Measurements from ENCODE around the gene OAS3. TPM values are rescaled to one million over a fixed set of nuclear protein-coding genes. Genes with fewer than 3 reads are reported as not detected.

The OAS3 gene
- total and polyA plus RNA-seq, 9 of the 15 experiments (the other 6 are each of a cell fraction or from before 2014, with no cell fraction given) = 0.21 to 2.0 (median 0.83) TPM

DNA sequence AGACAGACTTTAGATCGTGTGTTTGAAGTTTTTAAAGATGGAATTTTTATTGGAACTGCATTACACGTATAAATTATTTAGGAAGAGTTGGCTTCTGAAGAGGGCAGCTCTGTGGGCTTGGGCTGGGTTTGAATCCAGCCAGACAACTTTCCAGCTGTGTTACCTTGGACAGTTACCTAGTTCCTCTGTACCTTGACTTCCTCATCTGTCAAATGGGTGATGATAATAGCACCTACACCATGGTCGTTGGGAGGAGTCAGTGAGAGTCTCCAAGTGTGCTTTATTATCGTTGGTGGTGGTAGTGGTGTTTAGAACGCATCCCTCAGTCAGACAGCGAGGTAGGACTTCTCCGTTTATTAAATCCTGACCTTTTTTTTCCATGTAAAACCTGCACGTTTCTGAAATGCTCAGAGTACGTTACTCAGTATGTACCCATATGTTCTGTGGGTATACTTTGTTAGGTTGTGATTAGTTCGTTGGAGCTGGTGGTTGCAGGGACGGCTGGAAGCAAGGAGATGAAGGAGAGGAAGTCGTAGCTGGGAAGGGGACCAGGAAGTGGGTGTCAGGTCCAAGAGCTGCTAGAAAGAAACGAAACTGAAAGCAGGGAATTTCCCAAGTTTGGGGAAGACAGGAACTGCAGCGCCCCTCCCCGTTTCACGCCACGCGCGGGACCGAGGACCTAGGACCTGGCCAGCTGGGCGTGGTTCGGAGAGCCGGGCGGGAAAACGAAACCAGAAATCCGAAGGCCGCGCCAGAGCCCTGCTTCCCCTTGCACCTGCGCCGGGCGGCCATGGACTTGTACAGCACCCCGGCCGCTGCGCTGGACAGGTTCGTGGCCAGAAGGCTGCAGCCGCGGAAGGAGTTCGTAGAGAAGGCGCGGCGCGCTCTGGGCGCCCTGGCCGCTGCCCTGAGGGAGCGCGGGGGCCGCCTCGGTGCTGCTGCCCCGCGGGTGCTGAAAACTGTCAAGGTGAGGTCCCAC is at the start of gene OAS3 (continued):
- TF ChIP-seq, protein P1, sequence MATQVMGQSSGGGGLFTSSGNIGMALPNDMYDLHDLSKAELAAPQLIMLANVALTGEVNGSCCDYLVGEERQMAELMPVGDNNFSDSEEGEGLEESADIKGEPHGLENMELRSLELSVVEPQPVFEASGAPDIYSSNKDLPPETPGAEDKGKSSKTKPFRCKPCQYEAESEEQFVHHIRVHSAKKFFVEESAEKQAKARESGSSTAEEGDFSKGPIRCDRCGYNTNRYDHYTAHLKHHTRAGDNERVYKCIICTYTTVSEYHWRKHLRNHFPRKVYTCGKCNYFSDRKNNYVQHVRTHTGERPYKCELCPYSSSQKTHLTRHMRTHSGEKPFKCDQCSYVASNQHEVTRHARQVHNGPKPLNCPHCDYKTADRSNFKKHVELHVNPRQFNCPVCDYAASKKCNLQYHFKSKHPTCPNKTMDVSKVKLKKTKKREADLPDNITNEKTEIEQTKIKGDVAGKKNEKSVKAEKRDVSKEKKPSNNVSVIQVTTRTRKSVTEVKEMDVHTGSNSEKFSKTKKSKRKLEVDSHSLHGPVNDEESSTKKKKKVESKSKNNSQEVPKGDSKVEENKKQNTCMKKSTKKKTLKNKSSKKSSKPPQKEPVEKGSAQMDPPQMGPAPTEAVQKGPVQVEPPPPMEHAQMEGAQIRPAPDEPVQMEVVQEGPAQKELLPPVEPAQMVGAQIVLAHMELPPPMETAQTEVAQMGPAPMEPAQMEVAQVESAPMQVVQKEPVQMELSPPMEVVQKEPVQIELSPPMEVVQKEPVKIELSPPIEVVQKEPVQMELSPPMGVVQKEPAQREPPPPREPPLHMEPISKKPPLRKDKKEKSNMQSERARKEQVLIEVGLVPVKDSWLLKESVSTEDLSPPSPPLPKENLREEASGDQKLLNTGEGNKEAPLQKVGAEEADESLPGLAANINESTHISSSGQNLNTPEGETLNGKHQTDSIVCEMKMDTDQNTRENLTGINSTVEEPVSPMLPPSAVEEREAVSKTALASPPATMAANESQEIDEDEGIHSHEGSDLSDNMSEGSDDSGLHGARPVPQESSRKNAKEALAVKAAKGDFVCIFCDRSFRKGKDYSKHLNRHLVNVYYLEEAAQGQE (IDR thresholded peaks at IDR 0.05; ENCODE audit: borderline replicate concordance) = peak; percentile 18; the same call in 1 of the 2 replicates
- TF ChIP-seq, protein P1 (CRISPR knock-in tag; IDR thresholded peaks at IDR 0.05; ENCODE audit: low read depth) = no peak
- TF ChIP-seq EWSR1 (IDR thresholded peaks at IDR 0.05; ENCODE audit: borderline replicate concordance, low read depth, partially characterized antibody) (no peak), IRF2 (CRISPR knock-in tag; IDR thresholded peaks at IDR 0.05) (peak; percentile 97), PTTG1 (tag; IDR thresholded peaks at IDR 0.05; ENCODE audit: low read depth) (no peak), MTA3 (IDR thresholded peaks at IDR 0.05; ENCODE audit: borderline replicate concordance) (peak; percentile 65; the same call in 1 of the 2 replicates), FOXA1 (IDR thresholded peaks at IDR 0.05; ENCODE audit: borderline replicate concordance) (no peak), ZNF311 (CRISPR knock-in tag; IDR thresholded peaks at IDR 0.05) (no peak), RBM25 (IDR thresholded peaks at IDR 0.05; ENCODE audit: low read depth, low read length, severe bottlenecking) (peak; percentile 60), TAF15 (IDR thresholded peaks at IDR 0.05; ENCODE audit: low read depth, low read length) (no peak), ZC3H11A (IDR thresholded peaks at IDR 0.05; ENCODE audit: low read depth, low read length) (no peak)
- TF ChIP-seq, protein P2, sequence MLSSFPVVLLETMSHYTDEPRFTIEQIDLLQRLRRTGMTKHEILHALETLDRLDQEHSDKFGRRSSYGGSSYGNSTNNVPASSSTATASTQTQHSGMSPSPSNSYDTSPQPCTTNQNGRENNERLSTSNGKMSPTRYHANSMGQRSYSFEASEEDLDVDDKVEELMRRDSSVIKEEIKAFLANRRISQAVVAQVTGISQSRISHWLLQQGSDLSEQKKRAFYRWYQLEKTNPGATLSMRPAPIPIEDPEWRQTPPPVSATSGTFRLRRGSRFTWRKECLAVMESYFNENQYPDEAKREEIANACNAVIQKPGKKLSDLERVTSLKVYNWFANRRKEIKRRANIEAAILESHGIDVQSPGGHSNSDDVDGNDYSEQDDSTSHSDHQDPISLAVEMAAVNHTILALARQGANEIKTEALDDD (IDR thresholded peaks at IDR 0.05) = no peak
- TF ChIP-seq, protein P3, sequence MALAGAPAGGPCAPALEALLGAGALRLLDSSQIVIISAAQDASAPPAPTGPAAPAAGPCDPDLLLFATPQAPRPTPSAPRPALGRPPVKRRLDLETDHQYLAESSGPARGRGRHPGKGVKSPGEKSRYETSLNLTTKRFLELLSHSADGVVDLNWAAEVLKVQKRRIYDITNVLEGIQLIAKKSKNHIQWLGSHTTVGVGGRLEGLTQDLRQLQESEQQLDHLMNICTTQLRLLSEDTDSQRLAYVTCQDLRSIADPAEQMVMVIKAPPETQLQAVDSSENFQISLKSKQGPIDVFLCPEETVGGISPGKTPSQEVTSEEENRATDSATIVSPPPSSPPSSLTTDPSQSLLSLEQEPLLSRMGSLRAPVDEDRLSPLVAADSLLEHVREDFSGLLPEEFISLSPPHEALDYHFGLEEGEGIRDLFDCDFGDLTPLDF (CRISPR knock-in tag; IDR thresholded peaks at IDR 0.05) = no peak
- TF ChIP-seq, protein P4, sequence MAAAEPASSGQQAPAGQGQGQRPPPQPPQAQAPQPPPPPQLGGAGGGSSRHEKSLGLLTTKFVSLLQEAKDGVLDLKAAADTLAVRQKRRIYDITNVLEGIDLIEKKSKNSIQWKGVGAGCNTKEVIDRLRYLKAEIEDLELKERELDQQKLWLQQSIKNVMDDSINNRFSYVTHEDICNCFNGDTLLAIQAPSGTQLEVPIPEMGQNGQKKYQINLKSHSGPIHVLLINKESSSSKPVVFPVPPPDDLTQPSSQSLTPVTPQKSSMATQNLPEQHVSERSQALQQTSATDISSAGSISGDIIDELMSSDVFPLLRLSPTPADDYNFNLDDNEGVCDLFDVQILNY (CRISPR knock-in tag; IDR thresholded peaks at IDR 0.05) = no peak
